ENCODE data around the gene ALOX5.
"Not testable (repeated sequence)": the region's sequence is repeated elsewhere in the genome, so short reads cannot be mapped to it uniquely, and the experiment has no call there.

The ALOX5 gene

GRCh38 chr10:45408421-45409319, 34.7 kb downstream of the ALOX5 start:
- no peaks in the 10 kb centered on the region for H3K27me3 ChIP-seq (ENCODE audit: control insufficient read depth, insufficient read depth, low read length)
- H3K4me1 ChIP-seq (ENCODE audit: control insufficient read depth, insufficient read depth, low read length), result peaks cover 21% of the 10 kb centered on the region
- H3K9me3 ChIP-seq (ENCODE audit: control insufficient read depth, insufficient read depth, low read depth, low read length), result 0 out of 2 replicates have a peak, but pooled peaks cover 4% of the 10 kb centered on the region
- H3K4me3 ChIP-seq (ENCODE audit: low read depth, low read length), result no peak overlapping the region
- H3K27ac ChIP-seq (ENCODE audit: low read depth, low read length), result peak overlapping the region; percentile 67; the same call in 1 of the 2 replicates
- no peak overlapping the region for H3K9ac ChIP-seq (ENCODE audit: low read length)
- H3K36me3 ChIP-seq (ENCODE audit: control insufficient read depth, insufficient read depth, low read length), result no peaks in the 10 kb centered on the region

- not testable (repeated sequence) for H3K9ac ChIP-seq (ENCODE audit: low read length); H3K27me3 ChIP-seq (ENCODE audit: control insufficient read depth, insufficient read depth, low read length); H3K4me3 ChIP-seq (ENCODE audit: low read depth, low read length); H3K36me3 ChIP-seq (ENCODE audit: control insufficient read depth, insufficient read depth, low read length); H3K9me3 ChIP-seq (ENCODE audit: control insufficient read depth, insufficient read depth, low read depth, low read length); H3K27ac ChIP-seq (ENCODE audit: low read depth, low read length)
- peaks cover 21% of the 10 kb centered on the region for H3K4me1 ChIP-seq (ENCODE audit: control insufficient read depth, insufficient read depth, low read length)
Observed at GRCh38 chr10:45409347-45409746, 35.3 kb downstream of the ALOX5 start.

GRCh38 chr10:45409782-45410181, 35.8 kb downstream of the ALOX5 start:
- no peaks in the 10 kb centered on the region for H3K27me3 ChIP-seq (ENCODE audit: control insufficient read depth, insufficient read depth, low read length)
- peaks cover 21% of the 10 kb centered on the region for H3K4me1 ChIP-seq (ENCODE audit: control insufficient read depth, insufficient read depth, low read length)
- no peak overlapping the region for H3K27ac ChIP-seq (ENCODE audit: low read depth, low read length)
- no peak overlapping the region for H3K4me3 ChIP-seq (ENCODE audit: low read depth, low read length)
- H3K36me3 ChIP-seq (ENCODE audit: control insufficient read depth, insufficient read depth, low read length), result no peaks in the 10 kb centered on the region
- H3K9ac ChIP-seq (ENCODE audit: low read length), result no peak overlapping the region
- H3K9me3 ChIP-seq (ENCODE audit: control insufficient read depth, insufficient read depth, low read depth, low read length), result 0 out of 2 replicates have a peak, but pooled peaks cover 4% of the 10 kb centered on the region

- no peak overlapping the region for H3K27ac ChIP-seq (ENCODE audit: low read depth, low read length)
- no peak overlapping the region for H3K9ac ChIP-seq (ENCODE audit: low read length)
- H3K36me3 ChIP-seq (ENCODE audit: control insufficient read depth, insufficient read depth, low read length), result no peaks in the 10 kb centered on the region
- no peak overlapping the region for H3K4me3 ChIP-seq (ENCODE audit: low read depth, low read length)
- peaks cover 21% of the 10 kb centered on the region for H3K4me1 ChIP-seq (ENCODE audit: control insufficient read depth, insufficient read depth, low read length)
- H3K27me3 ChIP-seq (ENCODE audit: control insufficient read depth, insufficient read depth, low read length), result no peaks in the 10 kb centered on the region
- 0 out of 2 replicates have a peak, but pooled peaks cover 4% of the 10 kb centered on the region for H3K9me3 ChIP-seq (ENCODE audit: control insufficient read depth, insufficient read depth, low read depth, low read length)
Observed at GRCh38 chr10:45410489-45410806, 36.4 kb downstream of the ALOX5 start.

GRCh38 chr10:45410807-45411606, 37.0 kb downstream of the ALOX5 start:
- Histone ChIP-seq H3K36me3 (ENCODE audit: control insufficient read depth, insufficient read depth, low read length) (no peaks in the 10 kb centered on the region), H3K9ac (ENCODE audit: low read length) (no peak overlapping the region), H3K27me3 (ENCODE audit: control insufficient read depth, insufficient read depth, low read length) (no peaks in the 10 kb centered on the region), H3K9me3 (ENCODE audit: control insufficient read depth, insufficient read depth, low read depth, low read length) (0 out of 2 replicates have a peak, but pooled peaks cover 3% of the 10 kb centered on the region), H3K4me1 (ENCODE audit: control insufficient read depth, insufficient read depth, low read length) (peaks cover 21% of the 10 kb centered on the region), H3K4me3 (ENCODE audit: low read depth, low read length) (no peak overlapping the region), H3K27ac (ENCODE audit: low read depth, low read length) (no peak overlapping the region)

- H3K36me3 ChIP-seq (ENCODE audit: control insufficient read depth, insufficient read depth, low read length), result no peaks in the 10 kb centered on the region
- H3K4me3 ChIP-seq (ENCODE audit: low read depth, low read length), result no peak overlapping the region
- H3K9ac ChIP-seq (ENCODE audit: low read length), result no peak overlapping the region
- peaks cover 3% of the 10 kb centered on the region; the same call in 1 of the 2 replicates for H3K27me3 ChIP-seq (ENCODE audit: control insufficient read depth, insufficient read depth, low read length)
- H3K9me3 ChIP-seq (ENCODE audit: control insufficient read depth, insufficient read depth, low read depth, low read length), result 0 out of 2 replicates have a peak, but pooled peaks cover 3% of the 10 kb centered on the region
- no peak overlapping the region for H3K27ac ChIP-seq (ENCODE audit: low read depth, low read length)
- H3K4me1 ChIP-seq (ENCODE audit: control insufficient read depth, insufficient read depth, low read length), result peaks cover 21% of the 10 kb centered on the region
Observed at GRCh38 chr10:45411607-45411940, 37.6 kb downstream of the ALOX5 start.

GRCh38 chr10:45415062-45415461, 41.0 kb downstream of the ALOX5 start:
- H3K9ac ChIP-seq (ENCODE audit: low read length); H3K27ac ChIP-seq (ENCODE audit: low read depth, low read length); H3K9me3 ChIP-seq (ENCODE audit: control insufficient read depth, insufficient read depth, low read depth, low read length); H3K36me3 ChIP-seq (ENCODE audit: control insufficient read depth, insufficient read depth, low read length); H3K4me3 ChIP-seq (ENCODE audit: low read depth, low read length): not testable (repeated sequence)
- peaks cover 11% of the 10 kb centered on the region for H3K27me3 ChIP-seq (ENCODE audit: control insufficient read depth, insufficient read depth, low read length)
- peaks cover 11% of the 10 kb centered on the region for H3K4me1 ChIP-seq (ENCODE audit: control insufficient read depth, insufficient read depth, low read length)

GRCh38 chr10:45416603-45417002, 42.6 kb downstream of the ALOX5 start:
- H3K36me3 ChIP-seq (ENCODE audit: control insufficient read depth, insufficient read depth, low read length), result no peaks in the 10 kb centered on the region
- peaks cover 15% of the 10 kb centered on the region for H3K4me1 ChIP-seq (ENCODE audit: control insufficient read depth, insufficient read depth, low read length)
- H3K9me3 ChIP-seq (ENCODE audit: control insufficient read depth, insufficient read depth, low read depth, low read length), result no peaks in the 10 kb centered on the region
- H3K4me3 ChIP-seq (ENCODE audit: low read depth, low read length), result no peak overlapping the region
- H3K9ac ChIP-seq (ENCODE audit: low read length), result no peak overlapping the region
- H3K27me3 ChIP-seq (ENCODE audit: control insufficient read depth, insufficient read depth, low read length), result peaks cover 11% of the 10 kb centered on the region
- H3K27ac ChIP-seq (ENCODE audit: low read depth, low read length), result no peak overlapping the region

GRCh38 chr10:45417746-45418145, 43.7 kb downstream of the ALOX5 start:
- Histone ChIP-seq H3K36me3 (ENCODE audit: control insufficient read depth, insufficient read depth, low read length) (no peaks in the 10 kb centered on the region), H3K27me3 (ENCODE audit: control insufficient read depth, insufficient read depth, low read length) (peaks cover 11% of the 10 kb centered on the region), H3K4me1 (ENCODE audit: control insufficient read depth, insufficient read depth, low read length) (peaks cover 15% of the 10 kb centered on the region), H3K4me3 (ENCODE audit: low read depth, low read length) (no peak overlapping the region), H3K9ac (ENCODE audit: low read length) (no peak overlapping the region), H3K27ac (ENCODE audit: low read depth, low read length) (no peak overlapping the region), H3K9me3 (ENCODE audit: control insufficient read depth, insufficient read depth, low read depth, low read length) (no peaks in the 10 kb centered on the region)

- Histone ChIP-seq H3K27me3 (ENCODE audit: control insufficient read depth, insufficient read depth, low read length) (peaks cover 11% of the 10 kb centered on the region), H3K9me3 (ENCODE audit: control insufficient read depth, insufficient read depth, low read depth, low read length) (no peaks in the 10 kb centered on the region), H3K4me3 (ENCODE audit: low read depth, low read length) (peak overlapping the region; percentile 62), H3K9ac (ENCODE audit: low read length) (peak overlapping the region; percentile 10), H3K27ac (ENCODE audit: low read depth, low read length) (no peak overlapping the region), H3K4me1 (ENCODE audit: control insufficient read depth, insufficient read depth, low read length) (peaks cover 15% of the 10 kb centered on the region), H3K36me3 (ENCODE audit: control insufficient read depth, insufficient read depth, low read length) (no peaks in the 10 kb centered on the region)
Observed at GRCh38 chr10:45418417-45418848, 44.4 kb downstream of the ALOX5 start.
